ELR (cell line): Measurements from ENCODE around the gene RAPH1.

ENCODE experiments used
- DNase-seq: peaks from one replicate; pipeline ENCODE4 v3.0.0-alpha.2; 2015; ENCODE audit warnings: low read depth

Gene RAPH1

DNA sequence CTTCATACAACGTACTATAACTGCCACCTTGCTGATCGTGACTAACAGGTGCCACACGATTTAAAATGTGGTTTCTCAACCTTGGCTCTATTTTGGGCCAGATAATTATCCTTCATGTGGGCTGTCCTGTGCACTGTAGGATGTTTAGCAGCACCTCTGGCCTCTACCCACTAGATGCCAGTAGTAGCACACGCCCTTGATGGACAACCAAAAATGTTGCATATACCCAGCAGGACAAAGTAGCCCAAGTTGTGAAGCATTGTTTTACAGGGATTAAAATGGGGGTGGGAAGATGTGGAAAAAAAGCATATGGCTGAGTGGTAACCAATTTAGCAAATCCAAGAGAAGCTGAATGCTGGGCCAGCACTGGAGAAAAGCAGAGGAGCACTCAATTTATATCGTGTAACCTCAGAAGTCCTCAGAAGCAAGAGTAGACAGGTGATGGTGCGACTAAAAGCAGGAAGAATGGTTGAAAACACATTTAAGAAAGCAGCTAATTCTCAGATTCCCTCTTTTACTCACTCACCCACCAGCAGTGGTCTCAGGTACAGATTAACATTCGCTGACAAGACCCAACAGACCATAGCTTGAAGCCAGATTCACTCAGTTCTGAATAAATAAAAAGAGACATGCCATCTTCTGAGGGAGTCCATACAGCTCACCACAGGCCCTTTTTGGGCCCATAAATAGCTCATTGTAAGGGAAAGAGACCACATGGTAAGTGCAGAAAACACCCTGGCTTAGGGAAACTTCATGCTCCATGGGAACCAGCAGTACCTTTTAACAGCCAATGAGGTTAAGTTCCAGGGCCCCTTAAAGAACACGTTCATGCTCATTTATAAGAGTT, 50.6 kb downstream of the RAPH1 start:
- peak; percentile 49 for DNase-seq

DNA sequence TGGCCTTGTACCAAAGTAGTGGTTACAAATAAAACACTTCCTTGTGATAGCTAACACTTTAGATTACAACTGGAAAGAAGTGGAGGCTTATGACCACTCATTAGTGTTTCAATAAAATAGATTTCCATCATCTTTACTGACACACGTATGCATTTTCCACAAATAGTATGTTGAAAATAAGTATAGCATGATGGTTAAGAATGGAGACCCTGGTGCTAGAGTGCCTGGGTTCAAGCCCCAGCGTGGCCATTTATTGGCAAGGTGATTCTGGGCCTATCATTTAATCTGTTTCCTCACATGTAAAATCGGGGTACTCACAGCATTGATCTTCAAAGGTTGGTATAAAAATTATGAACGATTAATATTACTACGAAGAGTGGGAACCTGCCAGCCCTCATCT, 54.5 kb downstream of the RAPH1 start:
- no peak for DNase-seq

DNA sequence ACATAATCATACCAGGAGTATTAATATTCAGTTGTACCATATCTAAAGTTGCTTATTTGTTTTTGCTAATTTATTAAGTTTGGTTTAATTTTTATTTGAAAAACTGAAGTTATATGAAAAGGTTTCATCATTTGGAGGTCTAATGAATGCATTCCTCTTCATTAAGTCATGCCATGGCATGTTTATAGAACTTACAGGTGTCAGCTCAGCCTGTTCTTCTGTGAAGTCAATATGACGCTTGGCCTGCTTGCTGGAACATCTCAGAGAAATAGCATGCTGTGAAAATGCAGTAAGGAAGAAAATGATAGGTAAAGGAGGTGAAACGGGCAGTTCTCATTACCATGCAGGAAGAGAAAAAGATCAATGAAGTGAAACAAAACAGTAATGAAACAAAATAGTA, 58.2 kb downstream of the RAPH1 start:
- no peak for DNase-seq

DNA sequence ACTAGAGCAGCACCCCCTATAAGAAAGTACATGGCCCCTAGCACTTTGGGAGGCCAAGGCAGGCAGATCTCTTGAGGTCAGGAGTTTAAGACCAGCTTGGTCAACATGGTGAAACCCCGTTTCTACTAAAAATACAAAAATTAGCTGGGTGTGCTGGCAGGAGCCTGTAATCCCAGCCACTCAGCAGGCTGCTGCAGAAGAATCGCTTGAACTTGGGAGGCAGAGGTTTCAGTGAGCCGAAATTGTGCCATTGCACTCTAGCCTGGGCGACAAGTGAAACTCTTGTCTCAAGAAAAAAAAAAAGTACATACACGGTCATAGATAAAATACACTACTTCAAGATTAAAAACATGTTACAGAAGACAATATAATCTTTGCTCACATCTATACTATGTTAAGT, 63.8 kb downstream of the RAPH1 start:
- DNase-seq: no peak

DNA sequence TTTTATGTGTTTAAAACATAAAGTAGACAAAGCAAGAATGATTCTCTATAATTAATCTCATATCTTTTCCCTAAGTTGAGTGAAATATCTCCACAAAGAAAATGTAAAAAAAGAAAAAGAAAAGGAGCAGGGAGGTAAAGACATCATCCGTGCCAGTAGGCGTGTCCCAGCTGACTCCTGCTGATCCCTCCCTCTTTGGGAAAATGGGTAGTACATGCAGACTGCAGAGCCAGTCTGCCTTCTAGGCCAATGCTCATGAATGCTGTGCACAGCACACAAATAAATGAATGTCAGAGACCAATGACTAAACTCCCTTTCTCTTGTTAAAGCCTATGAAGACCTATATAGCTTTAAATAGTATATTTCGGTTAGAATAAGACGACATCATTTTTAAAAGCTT, 64.7 kb downstream of the RAPH1 start:
- DNase-seq: no peak

DNA sequence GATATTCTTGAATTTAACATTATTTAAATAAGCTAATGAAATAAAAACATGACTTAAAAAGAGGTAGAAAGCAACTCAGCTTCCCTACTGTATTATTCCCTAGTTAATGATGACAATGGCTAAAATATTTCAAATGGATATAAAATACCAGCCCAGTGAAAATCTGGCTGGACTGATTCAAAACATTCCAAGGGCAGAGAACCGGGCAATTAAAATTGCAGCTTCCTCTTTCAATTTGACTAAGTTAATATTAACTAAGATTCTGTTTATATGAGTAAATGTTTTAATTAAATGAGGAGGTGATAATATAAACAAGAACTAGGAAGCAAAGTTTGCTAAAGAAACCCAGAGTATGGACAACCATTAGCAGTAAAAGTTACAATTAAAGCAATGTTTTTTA, 65.6 kb downstream of the RAPH1 start:
- DNase-seq: no peak

DNA sequence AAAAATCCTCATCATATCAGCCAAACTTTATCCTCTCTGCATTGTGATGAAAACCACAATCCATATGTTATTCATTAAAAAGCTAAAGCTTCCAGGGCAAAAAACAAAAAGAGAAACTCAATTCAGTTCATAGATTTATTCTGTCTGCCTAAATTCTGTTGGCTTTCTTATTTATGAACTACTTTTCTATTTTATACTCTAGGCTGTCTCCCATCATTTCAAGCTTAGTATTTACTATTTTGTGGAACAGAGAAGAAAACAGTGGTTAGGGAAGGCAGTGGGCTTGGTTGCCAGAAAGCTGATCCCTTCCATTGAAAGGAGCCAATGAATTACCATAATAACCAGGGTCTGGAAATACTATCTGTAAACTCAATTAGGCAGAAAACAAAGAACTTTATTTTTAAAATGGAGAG, 71.8 kb downstream of the RAPH1 start:
- DNase-seq: no peak

DNA sequence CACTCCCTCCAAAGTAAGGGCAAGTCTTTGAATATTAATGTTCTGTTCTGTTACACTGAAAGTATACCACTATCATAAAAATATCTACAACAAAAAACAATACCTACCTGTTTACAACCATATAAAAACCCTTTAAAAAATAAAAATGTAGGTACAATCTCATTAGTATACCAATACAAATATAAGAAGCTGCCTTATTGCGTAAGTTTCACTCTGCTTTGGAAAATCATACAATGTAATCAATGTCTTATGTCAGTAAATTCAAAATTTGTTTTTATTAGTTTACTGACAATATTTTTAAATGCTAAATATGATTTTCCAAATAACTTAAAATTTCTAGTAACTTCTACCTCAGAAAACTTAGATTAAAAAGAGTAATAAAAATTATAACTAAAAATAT, 72.8 kb downstream of the RAPH1 start:
- no peak for DNase-seq

DNA sequence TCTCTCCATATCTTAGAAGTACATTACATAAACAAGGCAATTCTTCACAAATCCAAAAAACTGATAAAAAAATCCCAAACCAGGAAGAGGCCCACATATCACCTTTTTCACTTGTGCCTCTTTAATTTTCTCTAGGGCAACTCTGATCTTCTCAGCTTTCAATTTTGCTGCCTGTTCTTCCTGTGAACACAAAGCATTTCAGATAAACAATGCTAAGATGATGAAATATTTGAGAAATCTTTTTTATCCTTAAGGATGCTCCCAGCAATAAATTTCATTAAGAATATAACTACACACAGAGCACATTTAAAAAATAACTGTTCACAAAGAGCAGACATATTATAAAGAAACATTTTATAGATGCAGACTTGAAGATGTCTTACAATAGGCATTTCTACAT, 73.4 kb downstream of the RAPH1 start:
- DNase-seq: no peak

DNA sequence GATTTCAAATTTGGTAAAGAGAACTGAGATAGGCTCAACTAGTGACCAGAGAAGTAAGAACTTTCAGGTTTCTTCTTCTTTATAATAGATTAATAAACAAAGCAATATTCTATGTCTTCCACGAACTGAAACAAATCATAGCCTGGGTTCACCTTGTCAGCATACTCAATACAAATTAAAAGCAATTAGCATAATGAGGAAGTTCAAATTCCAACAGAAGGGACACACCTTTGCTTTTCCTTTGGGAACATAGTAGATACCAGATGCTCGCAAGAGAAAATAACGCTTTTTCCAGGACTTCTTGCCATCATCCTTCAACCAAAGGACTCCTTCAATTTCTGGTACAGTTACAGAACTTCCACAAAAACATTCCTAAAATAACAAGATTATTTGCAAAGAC, 79.9 kb downstream of the RAPH1 start:
- no peak for DNase-seq

DNA sequence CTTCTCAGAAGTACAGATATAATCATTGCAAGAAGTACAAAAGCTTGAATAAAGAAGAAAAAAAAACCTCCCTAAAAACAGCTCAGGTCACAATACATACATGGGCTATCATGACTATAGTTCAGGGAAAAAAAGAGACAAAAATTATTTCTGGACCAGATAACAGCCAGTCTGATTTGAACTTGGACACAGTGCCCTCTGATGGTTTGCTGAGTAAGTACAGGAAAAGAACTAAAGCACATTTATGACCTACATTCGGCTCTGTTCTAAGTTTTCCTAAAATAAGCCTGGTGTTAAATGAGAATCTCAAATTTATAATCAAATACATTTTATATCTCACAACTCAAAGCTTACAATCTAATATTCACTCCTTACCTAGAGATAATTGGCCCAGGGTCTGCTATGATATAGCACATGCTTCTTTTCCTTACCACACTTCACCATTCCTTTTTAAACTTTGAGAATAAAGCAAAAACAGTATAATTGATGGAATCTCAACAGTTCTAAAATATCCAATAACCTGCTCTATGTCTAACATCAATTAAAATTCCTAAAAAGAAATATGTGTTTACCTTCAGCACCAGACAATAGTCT, 81.1 kb downstream of the RAPH1 start:
- peak; percentile 73 for DNase-seq

DNA sequence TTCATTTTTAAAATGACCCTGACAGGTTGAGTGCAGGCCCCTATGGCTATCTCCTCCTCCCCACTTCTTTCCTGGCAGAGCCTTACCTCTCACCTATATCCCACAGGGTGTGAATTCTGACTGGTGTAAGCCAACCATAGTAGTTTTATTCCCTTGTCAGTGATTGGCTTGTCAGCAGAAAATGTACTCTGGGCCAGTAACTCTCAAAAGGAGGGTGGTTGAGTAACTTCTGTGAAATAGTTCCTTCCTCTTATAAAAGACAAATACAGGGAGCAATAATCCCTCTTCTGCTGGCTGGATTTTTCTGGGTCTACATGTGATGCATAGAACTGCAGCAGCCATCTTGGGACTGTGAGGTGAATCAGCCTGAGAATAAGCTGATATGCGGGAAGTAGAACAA, 83.4 kb downstream of the RAPH1 start:
- DNase-seq: peak; percentile 13

DNA sequence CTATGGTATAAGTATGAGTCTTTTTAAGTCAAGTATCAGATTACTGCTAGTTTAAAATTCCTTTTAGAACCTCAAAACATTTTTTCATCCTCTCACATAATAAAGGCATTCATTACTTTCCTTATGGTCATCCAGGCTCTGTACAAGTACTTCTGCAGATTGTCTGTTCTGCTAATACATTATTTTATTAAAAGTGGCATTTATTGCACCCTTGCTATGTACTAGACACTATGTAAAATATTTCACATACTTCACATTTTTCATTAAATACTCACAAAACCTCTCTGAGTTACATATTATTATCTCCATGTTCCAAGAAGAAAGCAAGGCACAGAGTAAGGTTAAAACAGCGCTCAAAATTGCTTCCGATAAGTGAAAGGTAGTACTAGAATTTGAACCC, 84.1 kb downstream of the RAPH1 start:
- peak; percentile 47 for DNase-seq

DNA sequence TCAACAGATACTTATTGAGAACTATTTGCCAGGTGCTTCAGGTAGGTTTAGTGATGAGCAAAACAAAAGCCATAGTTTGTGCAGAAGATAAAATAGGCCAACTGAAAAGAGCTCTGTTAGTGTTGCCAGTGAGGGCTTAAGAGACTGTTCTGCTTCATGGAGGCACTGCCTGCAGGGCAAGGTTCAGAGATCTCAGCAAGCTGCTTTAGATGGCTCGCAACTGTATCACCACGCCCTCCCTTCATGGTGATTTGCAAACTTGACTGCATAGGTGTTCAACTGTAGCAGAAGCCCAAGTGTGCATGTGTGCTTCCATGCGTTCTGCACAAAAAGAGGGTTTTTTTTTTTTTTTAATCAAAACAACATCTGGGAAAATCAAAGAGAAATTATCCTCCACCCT, 84.5 kb downstream of the RAPH1 start:
- DNase-seq: no peak

DNA sequence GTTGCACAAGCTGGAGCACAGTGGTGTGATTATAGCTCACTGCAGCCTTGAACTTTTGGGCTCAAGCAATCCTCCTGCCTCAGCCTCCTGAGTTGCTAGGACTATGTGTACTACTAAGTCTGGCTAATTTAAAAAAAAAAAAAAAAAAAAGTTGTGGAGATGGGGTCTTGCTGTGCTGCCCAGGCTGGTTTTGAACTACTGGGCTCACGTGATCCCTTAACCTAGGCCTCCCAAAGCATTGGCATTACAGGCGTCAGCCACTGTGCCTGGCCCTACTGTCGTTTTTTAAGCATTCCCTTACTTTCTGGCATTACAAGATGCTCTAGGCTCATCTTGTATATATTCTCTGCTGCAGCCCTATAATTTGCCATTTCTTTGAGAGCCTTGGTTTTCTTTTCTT, 88.3 kb downstream of the RAPH1 start:
- no peak for DNase-seq

DNA sequence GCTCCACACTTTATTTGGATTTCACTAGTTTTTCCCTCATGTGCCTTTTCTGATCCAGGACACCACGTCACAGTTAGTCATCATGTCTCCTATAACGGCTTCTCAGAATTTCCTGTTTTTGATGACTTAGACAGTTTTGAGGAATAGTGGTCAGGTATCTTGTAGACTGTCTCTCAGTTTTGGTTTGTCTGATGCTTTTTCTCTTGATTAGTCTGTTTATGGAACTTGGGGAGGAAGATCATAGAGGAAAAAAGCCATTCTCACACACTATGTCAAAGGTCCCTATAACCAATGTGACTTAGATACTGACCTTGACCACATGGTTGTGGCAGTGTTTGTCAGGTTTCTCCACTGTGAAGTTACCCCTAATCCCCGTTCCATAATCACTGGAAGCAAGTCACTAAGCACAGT, 89.0 kb downstream of the RAPH1 start:
- peak; percentile 95 for DNase-seq

DNA sequence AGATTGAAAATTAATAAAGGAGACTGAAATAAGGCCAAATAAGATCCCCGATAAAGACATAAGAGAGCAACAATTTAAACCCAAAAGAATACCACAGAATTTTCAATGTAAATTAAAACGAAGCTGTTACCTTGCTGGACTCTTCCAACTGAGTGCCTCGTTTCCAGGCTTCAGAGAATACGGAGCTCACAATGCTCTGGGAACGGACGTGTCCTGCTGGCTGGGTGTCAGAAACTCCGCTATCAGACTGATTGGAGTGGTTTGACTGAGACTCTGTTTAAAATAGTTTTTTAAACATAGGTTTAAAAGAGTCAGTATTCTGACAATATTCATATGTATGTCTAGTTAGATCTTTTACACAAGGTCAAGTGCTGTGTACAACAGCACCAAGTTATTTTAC, 90.4 kb downstream of the RAPH1 start:
- no peak for DNase-seq

DNA sequence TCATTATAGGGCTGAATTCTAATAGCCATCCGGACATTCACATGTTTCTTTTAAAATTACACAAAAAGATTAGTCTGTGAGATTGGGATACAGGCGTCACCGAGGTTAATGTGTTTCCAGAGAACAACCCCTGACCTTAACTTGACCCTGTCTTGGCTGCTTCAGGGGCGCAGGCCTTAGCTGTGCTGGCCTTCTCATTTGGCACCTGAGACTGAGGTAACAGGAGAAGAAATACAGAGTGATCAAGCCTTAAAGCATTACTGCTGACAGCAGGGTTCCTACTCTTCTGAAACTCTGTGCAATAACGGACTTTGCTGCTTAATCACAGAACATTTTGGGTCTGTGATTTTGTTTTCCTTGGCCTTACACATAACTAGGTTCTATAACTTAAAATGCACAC, 92.6 kb downstream of the RAPH1 start:
- no peak for DNase-seq

DNA sequence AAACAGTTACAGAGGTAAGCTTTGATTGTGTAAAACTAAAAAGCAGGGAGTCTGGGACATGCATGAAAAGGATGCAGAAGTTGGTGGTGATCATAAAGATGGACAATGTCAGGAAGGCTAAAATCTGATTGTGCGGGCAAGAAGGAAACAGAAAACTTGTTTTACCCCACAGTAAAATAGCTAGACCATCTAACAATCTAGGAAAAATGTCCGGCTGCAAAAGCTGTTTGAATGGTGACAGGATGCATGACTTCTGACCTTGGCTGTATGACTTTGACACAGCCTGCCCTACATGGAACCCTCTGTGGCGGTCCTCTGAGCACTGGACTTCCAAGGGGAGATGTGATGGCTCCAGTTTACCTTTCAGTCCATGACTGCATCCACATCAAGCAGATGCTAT, 93.6 kb downstream of the RAPH1 start:
- DNase-seq: no peak

DNA sequence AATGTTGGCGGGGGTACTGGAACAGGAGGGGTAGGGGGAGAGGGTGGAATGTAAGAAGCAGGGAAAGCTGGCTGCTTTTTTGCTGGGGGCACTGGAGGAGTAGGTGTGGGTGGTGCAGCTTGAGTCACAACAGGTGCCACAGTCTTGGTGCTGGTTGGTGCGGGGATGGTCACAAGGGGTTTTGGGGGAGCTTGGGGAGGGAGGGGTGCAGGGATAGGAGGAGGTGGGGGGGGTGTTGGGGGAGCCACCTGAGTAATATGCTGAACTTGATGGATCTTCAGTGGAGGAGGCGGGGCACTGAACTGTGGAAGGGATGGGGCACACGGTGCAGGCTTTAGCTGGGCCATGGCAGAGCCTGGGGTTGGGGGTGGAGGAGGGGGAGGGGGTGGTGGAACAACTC, 94.4 kb downstream of the RAPH1 start:
- DNase-seq: no peak

DNA sequence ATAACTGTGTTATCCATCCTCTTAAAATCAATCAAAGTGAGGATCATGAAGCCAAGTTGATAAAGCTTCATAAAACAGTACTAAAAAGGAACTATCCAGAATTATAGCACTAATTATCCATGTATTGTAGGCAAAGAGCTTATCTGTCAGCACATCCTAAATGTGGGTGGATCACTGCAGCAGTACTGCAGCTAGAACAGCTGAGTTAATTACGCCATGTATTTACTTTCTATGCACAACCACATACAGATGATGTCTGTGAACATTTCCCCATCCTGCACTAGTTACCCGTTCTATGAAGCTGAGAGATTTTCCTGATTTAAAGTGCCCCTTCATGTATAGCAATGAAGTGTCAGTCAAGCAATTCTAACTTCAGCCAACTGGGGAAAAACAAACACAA, 96.6 kb downstream of the RAPH1 start:
- DNase-seq: no peak

DNA sequence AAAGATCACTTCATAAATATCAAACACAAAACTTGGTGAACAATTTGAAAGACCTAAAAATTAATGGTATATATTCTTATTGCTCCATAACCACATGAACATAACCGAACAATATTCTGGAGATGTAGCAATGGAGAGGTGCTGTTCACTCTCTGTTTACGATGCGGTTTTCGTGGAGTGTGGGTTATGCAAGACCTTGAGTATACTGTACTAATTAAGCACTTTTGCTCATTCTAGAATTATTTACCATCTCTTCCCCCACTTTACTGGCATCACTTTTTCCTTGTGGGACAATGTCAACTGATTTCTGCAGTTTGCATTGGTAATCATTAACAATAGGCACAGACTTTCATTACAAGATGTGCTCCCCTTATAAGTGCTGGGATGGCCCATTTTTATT, 97.6 kb downstream of the RAPH1 start:
- no peak for DNase-seq

DNA sequence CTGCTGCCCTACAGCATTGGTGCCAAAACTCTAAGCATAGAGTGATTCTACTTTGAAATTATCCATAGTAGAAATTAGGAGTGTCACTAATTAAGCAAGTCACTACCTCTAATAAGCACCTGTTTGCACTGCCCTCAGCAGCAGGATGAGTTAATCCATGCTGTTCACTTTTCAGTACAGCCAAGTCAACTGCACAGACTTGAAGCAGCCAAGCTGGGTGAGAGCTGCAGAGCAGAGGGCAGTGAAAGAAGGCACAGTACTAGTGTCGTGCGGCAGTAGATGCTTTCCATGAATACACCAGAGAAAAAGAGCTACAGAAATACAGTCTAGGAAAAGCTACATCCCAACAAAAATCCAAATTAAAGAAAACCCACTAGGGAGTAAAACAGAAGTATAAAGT, 98.6 kb downstream of the RAPH1 start:
- no peak for DNase-seq

DNA sequence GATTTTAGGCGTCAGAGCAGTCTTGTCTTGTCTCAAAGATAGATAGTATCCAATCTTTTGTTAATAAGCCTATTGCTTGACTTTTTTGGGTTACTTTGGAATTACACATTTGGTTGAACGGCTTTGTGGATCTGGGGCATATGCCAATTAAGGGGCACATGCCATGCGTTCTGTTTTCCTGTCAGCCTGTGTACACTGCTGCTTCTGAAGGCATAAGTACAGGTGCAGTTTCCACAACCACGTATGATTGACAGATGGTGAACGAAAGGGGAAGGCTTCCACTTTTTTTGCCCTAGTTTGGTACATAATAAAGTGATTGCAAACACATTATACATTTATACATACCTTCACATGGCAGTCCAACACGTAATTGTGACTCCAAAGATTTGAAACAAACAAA, 102.3 kb downstream of the RAPH1 start:
- no peak for DNase-seq
